Motor neuron (in vitro differentiated cells): Measurements from ENCODE around the gene GRHL3. TPM values are rescaled to one million over a fixed set of nuclear protein-coding genes. Genes with fewer than 3 reads are reported as not detected.

ENCODE experiments used
- ATAC-seq, 8 experiments: fragments of 200-7000 bp; cut with Tn5 transposase; replicated peaks in 6 of 8; 2 replicates each; pipeline ENCODE4 v1.8.0; 2021; ENCODE audit warnings: mild to moderate bottlenecking in 8 of 8, moderate library complexity in 8 of 8
- H3K27ac ChIP-seq, 2 donors: fragments of 250-450 bp; sonication (Bioruptor Pico); 2 replicates each; pipeline ENCODE4 v1.9.0; 2021; ENCODE audit warnings: antibody characterized with exemption in 2 of 2, mild to moderate bottlenecking in 2 of 2, moderate library complexity in 1 of 2
- H3K4me1 ChIP-seq, 2 donors: fragments of 250-450 bp; sonication (Bioruptor Pico); replicated peaks in 1 of 2; 2 replicates each; pipeline ENCODE4 v1.6.1; 2021; ENCODE audit warnings: antibody characterized with exemption in 2 of 2, mild to moderate bottlenecking in 2 of 2, moderate library complexity in 1 of 2
- H3K4me3 ChIP-seq, 5 donors: fragments of 250-450 bp; sonication (Bioruptor Pico); 2 replicates each; pipeline ENCODE4 v1.9.0; 2021; ENCODE audit warnings: antibody characterized with exemption in 5 of 5, mild to moderate bottlenecking in 5 of 5, moderate library complexity in 4 of 5
- WGBS, 10 experiments: fragments of 450-650 bp; shearing (Covaris generic); methylation state at CpG; one replicate each; pipeline ENCODE4 v1.0.0; 2022; 5-methylcytosine and 5-hydroxymethylcytosine counted together
- in situ Hi-C, 9 experiments: fragments of 400-800 bp; cut with MboI; loops; one replicate each; pipeline ENCODE4 v1.15.0; 2021; ENCODE audit warnings: low sequenced_read_pairs in 9 of 9, low pct_unique_long_range_greater_than_20kb in 2 of 9; ENCODE audit not compliant: unreplicated experiment in 9 of 9
- total RNA-seq, 8 experiments: library from RNA; unstranded; fragments of 300-600 nt; gene quantifications; 2 replicates each; pipeline versions ENCODE4 v1.2.3 to v1.2.4, GENCODE V29; 2022

The GRHL3 gene
- total RNA-seq, 8 experiments from 2014 or later: 0.05 to 1.1 (median 0.57) TPM; not detected in 1

- no peak for ATAC-seq
- WGBS, 10 experiments: 80 to 100% (median 94%) methylated on average over 1 to 3 of the region's 3 CpGs; no CpG with 5 or more reads in 3 of the 10 experiments
- Histone ChIP-seq H3K4me1 (peaks cover 17 to 28% of the 10 kb centered on the region in 2 donors), H3K27ac (no peak overlapping the region), H3K4me3 (no peak overlapping the region)
- in situ Hi-C loops: no loop called here
Observed at GRCh38 chr1:24361811-24362210, 42.7 kb downstream of the GRHL3 start.

- 80 to 100% (median 100%) methylated on average over 1 to 2 of the region's 2 CpGs; no CpG with 5 or more reads in 2 of the 10 experiments for WGBS, 10 experiments
- H3K4me1 ChIP-seq: peaks cover 17 to 28% of the 10 kb centered on the region in 2 donors
- ATAC-seq: no peak
- H3K27ac ChIP-seq: no peak overlapping the region
- H3K4me3 ChIP-seq: no peak overlapping the region
- in situ Hi-C loops: no loop called here
Observed at GRCh38 chr1:24362396-24362795, 43.2 kb downstream of the GRHL3 start.

GRCh38 chr1:24362982-24363614, 43.9 kb downstream of the GRHL3 start:
- Histone ChIP-seq H3K4me3 (no peak overlapping the region), H3K4me1 (peaks cover 17 to 28% of the 10 kb centered on the region in 2 donors), H3K27ac (no peak overlapping the region)
- WGBS, 10 experiments: 49 to 100% (median 81%) methylated on average over 1 to 4 of the region's 4 CpGs; no CpG with 5 or more reads in 5 of the 10 experiments
- in situ Hi-C loops: no loop called here
- ATAC-seq: peak in 2 of 8 experiments; percentile 50 to 79

DNA sequence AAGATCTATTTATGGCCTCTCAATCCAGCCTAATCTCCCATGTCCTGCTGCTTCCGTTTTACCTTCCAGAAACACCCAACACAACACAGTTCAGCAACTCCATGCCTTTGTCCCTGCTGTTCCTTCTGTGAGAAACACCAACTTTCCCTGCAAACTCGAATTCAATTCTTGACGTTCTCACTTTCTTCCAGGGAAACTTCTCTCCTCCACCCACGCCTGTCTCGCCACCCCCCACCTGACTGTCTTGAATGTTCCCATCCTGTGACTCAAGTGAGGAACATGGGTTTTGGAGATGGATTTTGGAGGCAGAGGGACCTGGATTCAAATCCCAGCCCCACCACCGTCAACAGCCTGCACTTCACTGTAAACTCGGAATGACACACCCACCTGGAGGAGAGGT, 44.8 kb downstream of the GRHL3 start:
- WGBS, 10 experiments: 57 to 92% (median 80%) methylated on average over 1 to 7 of the region's 7 CpGs; no CpG with 5 or more reads in 2 of the 10 experiments
- Histone ChIP-seq H3K4me1 (peaks cover 17 to 28% of the 10 kb centered on the region in 2 donors), H3K4me3 (no peak overlapping the region), H3K27ac (peak overlapping the region in 1 of 2 donors; percentile 0)
- in situ Hi-C loops: no loop called here
- no peak for ATAC-seq

DNA sequence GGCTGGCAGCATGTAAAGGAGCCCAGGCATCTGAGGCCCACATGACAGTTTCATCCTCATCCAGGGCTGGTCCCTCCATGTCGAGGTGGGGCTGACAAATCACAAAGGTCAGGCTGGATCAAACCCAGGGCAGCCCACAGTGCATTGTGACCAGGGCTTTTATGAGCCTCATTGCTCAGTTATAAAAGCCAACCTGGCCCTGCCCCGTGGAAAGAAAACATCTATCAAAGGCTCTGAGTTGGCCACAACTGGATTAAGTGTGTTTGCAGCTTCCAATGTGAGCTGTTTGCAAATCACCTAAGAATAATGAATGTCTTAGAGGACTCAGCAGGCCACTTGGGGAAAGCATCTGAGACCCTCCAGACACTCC, 45.4 kb downstream of the GRHL3 start:
- ATAC-seq: peak; percentile 26 to 95 (median 90)
- Histone ChIP-seq H3K4me3 (no peak overlapping the region), H3K27ac (no peak overlapping the region), H3K4me1 (peaks cover 17 to 28% of the 10 kb centered on the region in 2 donors)
- WGBS, 10 experiments: 0% methylated on average over 1 to 2 of the region's 2 CpGs; no CpG with 5 or more reads in 4 of the 10 experiments
- in situ Hi-C loops: no loop called here

DNA sequence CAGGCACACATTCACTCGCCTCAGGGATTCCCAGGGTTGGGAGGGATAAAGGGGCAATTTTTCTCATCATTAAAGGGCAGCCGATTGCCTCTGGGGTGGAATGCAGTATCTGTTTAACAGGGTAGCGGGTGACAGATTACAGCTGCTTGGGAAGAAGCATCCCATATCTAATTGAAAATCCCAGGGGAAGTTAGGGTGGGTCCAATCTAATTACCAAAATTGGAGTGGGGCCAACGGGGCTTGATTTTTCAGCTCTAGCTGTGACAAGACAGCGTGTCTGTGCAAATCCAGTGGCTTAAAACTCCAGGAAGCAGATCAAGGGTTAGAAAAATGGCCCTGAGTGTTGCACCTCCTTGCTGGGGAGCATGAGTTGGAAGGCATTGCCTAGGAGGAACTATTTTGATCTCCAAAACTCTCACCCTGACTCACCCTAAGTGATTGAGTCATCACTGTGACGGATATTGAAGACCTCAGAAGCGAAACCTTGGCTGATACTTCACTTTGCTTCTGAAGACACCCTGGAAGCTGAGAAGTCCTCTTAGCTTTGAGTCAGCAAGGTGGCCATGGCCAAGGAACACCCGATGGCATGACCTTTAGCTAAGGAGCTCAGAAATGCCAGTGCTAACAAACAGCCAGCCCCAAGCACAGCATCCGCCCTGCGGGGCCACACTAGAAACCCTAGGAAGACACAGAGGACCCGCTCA, 46.0 kb downstream of the GRHL3 start:
- 0 to 71% (median 55%) methylated on average over 1 to 10 of the region's 11 CpGs; no CpG with 5 or more reads in 1 of the 10 experiments for WGBS, 10 experiments
- no peak overlapping the region for H3K27ac ChIP-seq
- peak in 4 of 8 experiments; percentile 6 to 81 (median 72) for ATAC-seq
- in situ Hi-C loops: no loop called here
- no peak overlapping the region for H3K4me3 ChIP-seq
- peaks cover 17 to 28% of the 10 kb centered on the region in 2 donors for H3K4me1 ChIP-seq

DNA sequence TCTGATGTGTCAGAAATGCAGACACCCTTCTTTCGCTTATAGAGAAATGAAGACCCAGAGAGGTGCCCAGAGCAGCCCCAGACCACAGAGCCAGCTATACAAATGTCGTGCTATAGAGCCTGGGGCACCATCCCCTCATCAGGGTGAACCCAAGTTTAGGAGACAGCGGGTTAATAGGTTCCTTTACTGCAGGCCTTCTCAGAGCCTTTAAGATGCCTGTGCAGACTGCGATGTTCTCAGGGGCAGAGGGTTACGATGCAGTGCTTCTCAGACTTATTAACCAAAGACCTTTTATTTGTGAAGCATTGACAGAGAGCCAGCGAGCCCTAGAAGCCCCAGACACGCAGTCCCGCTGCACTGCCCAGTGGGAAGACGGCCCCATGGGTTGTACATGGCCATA, 47.5 kb downstream of the GRHL3 start:
- Histone ChIP-seq H3K4me3 (no peak overlapping the region), H3K27ac (no peak overlapping the region), H3K4me1 (peaks cover 17 to 28% of the 10 kb centered on the region in 2 donors)
- no peak for ATAC-seq
- 80 to 100% (median 95%) methylated on average over 1 to 7 of the region's 9 CpGs; no CpG with 5 or more reads in 3 of the 10 experiments for WGBS, 10 experiments
- in situ Hi-C loops: no loop called here

GRCh38 chr1:24369199-24369598, 50.0 kb downstream of the GRHL3 start:
- no peak overlapping the region for H3K4me3 ChIP-seq
- ATAC-seq: no peak
- in situ Hi-C loops: no loop called here

DNA sequence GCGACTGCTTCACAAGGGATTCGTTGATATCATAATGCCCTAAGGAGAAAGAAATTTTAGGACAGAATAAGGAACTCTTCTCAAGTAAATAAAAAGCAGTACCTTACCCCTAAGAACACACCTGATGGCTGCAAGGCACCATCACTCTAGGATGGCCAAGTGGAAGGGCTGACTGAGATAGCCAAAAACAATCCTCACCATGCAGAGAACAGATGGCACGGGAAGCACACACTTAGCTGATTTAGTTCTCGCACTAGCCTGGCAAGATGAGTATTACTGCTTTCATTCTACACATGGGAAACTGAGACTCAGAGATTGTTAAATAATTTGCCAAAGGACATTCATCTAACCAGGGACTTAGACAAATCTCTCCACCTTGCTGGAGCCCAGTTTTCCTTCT, 50.6 kb downstream of the GRHL3 start:
- H3K4me3 ChIP-seq: no peak overlapping the region
- peaks cover 7 to 14% of the 10 kb centered on the region in 2 donors for H3K4me1 ChIP-seq
- no peak for ATAC-seq
- no peak overlapping the region for H3K27ac ChIP-seq
- in situ Hi-C loops: no loop called here
- WGBS, 10 experiments: 84 to 100% (median 93%) methylated on average over 1 to 4 of the region's 4 CpGs; no CpG with 5 or more reads in 1 of the 10 experiments

More at GRCh38 chr1:24369199-24369598, 50.0 kb downstream of the GRHL3 start:
- WGBS, 10 experiments: 14 to 100% (median 98%) methylated on average over 2 to 4 of the region's 4 CpGs; no CpG with 5 or more reads in 1 of the 10 experiments
- Histone ChIP-seq H3K27ac (no peak overlapping the region), H3K4me1 (peaks cover 13 to 19% of the 10 kb centered on the region in 2 donors)

DNA sequence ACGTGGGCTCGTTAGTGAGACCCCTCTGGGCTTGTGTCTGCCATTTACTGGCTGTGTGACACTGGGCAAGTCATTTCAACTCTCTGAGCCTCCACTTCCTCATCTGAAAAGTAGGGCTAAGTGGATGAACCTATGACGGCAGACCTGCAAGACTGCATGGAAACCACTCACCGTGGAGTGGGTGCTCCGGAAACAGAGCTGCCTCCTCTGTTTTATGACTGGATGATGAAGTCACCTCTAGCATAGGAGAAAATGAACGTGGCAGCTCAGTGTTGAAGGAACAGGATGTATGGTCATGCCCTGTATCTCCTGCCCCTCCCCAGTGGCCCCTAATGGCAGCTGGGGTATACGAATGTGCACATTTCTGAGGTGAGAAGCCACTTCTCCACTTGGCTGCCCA, 53.9 kb downstream of the GRHL3 start:
- in situ Hi-C loops: no loop called here
- Histone ChIP-seq H3K4me3 (no peak overlapping the region), H3K27ac (no peak overlapping the region), H3K4me1 (peaks cover 0 to 7% of the 10 kb centered on the region in 2 donors)
- no peak for ATAC-seq
- 67 to 94% (median 88%) methylated on average over 2 to 7 of the region's 7 CpGs; no CpG with 5 or more reads in 4 of the 10 experiments for WGBS, 10 experiments

GRCh38 chr1:24373710-24374109, 54.6 kb downstream of the GRHL3 start:
- 84 to 100% (median 94%) methylated on average over 1 to 8 of the region's 8 CpGs; no CpG with 5 or more reads in 2 of the 10 experiments for WGBS, 10 experiments
- Histone ChIP-seq H3K4me1 (peaks cover 0 to 7% of the 10 kb centered on the region in 2 donors), H3K27ac (no peak overlapping the region), H3K4me3 (no peak overlapping the region)
- in situ Hi-C loops: no loop called here
- no peak for ATAC-seq

DNA sequence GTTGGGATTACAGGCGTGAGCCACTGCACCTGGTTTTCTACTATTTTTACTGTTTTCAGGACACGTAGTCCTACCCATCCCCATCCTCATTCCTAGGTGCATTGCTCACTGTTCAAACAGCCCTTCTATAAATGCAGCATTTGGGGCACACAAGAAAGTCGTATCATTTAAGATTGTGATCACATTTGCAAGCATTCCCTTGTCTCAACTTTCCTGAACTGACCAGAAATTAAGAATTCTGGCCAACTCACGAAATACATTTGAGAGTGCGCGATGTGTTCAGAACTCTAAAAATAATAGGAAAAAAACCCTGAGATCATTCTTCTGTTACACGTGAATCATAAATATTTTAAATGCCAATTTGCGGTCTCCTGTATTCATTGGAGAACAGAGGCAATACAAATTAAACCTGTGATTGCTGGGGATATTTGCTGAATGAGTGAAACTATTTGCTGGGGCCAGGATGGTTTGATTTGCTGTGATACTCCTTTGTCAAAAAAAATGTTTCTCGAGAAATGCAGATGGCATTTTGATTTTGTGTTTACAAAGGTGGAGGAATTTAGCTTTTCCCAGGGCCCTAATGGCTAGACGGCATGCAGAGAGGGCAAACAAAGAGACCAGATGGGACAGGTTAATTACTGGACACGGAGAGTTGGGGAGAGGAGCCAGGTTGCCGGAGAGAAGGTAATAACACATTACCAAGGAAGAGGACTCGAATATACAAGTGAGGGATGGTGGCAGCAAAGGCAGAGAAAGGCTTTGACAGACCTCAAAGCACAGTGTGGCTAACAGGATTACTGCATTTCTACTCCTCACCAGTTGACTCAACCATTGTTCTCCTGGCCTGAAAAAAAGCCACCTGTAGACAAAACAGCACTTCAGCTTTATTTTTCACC, 56.0 kb downstream of the GRHL3 start:
- in situ Hi-C loops: loop anchor here in 2 of 9 experiments (25.0 kb wide), 2 partner anchors 262 to 313 kb away; partner anchors contain the start of gene SRRM1 (in 1 of the 2)
- H3K4me3 ChIP-seq: no peak overlapping the region
- 18 to 91% (median 68%) methylated on average over 2 to 13 of the region's 13 CpGs for WGBS, 10 experiments
- ATAC-seq: peak in 4 of 8 experiments; percentile 29 to 89 (median 61)
- no peak overlapping the region for H3K27ac ChIP-seq
- H3K4me1 ChIP-seq: peaks cover 0 to 7% of the 10 kb centered on the region in 2 donors
